Esophagus squamous epithelium (tissue), 4 donors: ENCODE data around the gene CAV3.

ENCODE experiments used
- POLR2A ChIP-seq, 4 donors: fragments of 450-650 bp; IDR thresholded peaks; one replicate each; pipeline ENCODE4 v1.6.1; 2017; ENCODE audit warnings: antibody characterized with exemption in 4 of 4, mild to moderate bottlenecking in 4 of 4, moderate library complexity in 3 of 4
- TF ChIP-seq, protein P1 (sequence below), 6 experiments: fragments of 450-650 bp in 4 of 6; fragments of 200-600 bp in 2 of 6; sonication (generic) in 2 of 6; IDR thresholded peaks; one replicate each; pipeline ENCODE4 v1.5.1; 2016 to 2019; ENCODE audit warnings: antibody characterized with exemption in 6 of 6, mild to moderate bottlenecking in 4 of 6, moderate library complexity in 4 of 6

DNA sequence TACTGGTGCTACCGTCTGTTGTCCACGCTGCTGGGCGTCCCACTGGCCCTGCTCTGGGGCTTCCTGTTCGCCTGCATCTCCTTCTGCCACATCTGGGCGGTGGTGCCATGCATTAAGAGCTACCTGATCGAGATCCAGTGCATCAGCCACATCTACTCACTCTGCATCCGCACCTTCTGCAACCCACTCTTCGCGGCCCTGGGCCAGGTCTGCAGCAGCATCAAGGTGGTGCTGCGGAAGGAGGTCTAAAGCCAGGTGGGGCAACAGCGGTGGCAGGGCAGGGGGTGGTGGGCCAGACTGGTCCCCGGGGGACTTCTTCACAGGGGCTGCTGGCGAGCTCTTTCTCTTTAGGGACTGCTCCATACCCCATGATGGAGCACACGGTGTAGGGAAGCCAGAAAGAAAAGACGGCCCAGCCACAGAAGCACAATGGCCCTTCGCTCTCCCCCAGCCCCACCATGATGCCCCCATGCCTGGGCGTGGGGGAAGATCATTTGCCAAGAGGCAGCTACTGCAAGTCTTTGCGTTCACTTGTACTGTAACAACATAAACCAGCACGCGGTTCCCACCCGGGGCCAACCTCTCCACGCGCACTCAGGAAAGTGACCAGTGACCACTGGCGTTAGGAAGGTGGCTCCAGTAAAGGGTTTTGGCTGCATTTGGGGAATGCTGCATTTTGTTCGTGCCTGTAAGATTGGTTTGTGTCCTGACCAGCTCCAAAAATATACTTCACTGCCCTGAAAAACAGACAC lies 12.2 kb downstream of the CAV3 start:
- TF ChIP-seq, protein P1, sequence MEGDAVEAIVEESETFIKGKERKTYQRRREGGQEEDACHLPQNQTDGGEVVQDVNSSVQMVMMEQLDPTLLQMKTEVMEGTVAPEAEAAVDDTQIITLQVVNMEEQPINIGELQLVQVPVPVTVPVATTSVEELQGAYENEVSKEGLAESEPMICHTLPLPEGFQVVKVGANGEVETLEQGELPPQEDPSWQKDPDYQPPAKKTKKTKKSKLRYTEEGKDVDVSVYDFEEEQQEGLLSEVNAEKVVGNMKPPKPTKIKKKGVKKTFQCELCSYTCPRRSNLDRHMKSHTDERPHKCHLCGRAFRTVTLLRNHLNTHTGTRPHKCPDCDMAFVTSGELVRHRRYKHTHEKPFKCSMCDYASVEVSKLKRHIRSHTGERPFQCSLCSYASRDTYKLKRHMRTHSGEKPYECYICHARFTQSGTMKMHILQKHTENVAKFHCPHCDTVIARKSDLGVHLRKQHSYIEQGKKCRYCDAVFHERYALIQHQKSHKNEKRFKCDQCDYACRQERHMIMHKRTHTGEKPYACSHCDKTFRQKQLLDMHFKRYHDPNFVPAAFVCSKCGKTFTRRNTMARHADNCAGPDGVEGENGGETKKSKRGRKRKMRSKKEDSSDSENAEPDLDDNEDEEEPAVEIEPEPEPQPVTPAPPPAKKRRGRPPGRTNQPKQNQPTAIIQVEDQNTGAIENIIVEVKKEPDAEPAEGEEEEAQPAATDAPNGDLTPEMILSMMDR (IDR thresholded peaks at IDR 0.05), result no peak
- no peak for TF ChIP-seq POLR2A (IDR thresholded peaks at IDR 0.05)
